ENCODE measurements around the gene INSL3.

The INSL3 gene

GRCh38 chr19:17829855-17830566, 8.7 kb upstream of the INSL3 start:
- H3K27ac ChIP-seq (ENCODE audit: low read depth, low read length): no peak overlapping the region
- H3K4me1 ChIP-seq (ENCODE audit: control insufficient read depth, insufficient read depth, low read length): no peaks in the 10 kb centered on the region
- peak overlapping the region; percentile 52 for H3K4me3 ChIP-seq (ENCODE audit: low read length)
- no peaks in the 10 kb centered on the region for H3K36me3 ChIP-seq (ENCODE audit: control insufficient read depth, insufficient read depth, low read length)
- H3K9ac ChIP-seq (ENCODE audit: low read length): no peak overlapping the region
- peaks cover 4% of the 10 kb centered on the region for H3K27me3 ChIP-seq (ENCODE audit: control insufficient read depth, insufficient read depth, low read length)

- no peak overlapping the region for H3K4me3 ChIP-seq (ENCODE audit: low read length)
- H3K36me3 ChIP-seq (ENCODE audit: control insufficient read depth, insufficient read depth, low read length): no peaks in the 10 kb centered on the region
- peaks cover 5% of the 10 kb centered on the region for H3K27me3 ChIP-seq (ENCODE audit: control insufficient read depth, insufficient read depth, low read length)
- H3K27ac ChIP-seq (ENCODE audit: low read depth, low read length): no peak overlapping the region
- no peaks in the 10 kb centered on the region for H3K4me1 ChIP-seq (ENCODE audit: control insufficient read depth, insufficient read depth, low read length)
- no peak overlapping the region for H3K9ac ChIP-seq (ENCODE audit: low read length)
Measured at GRCh38 chr19:17826508-17827056, 5.3 kb upstream of the INSL3 start.

- no peak overlapping the region for H3K27ac ChIP-seq (ENCODE audit: low read depth, low read length)
- peaks cover 5% of the 10 kb centered on the region for H3K27me3 ChIP-seq (ENCODE audit: control insufficient read depth, insufficient read depth, low read length)
- H3K4me1 ChIP-seq (ENCODE audit: control insufficient read depth, insufficient read depth, low read length): no peaks in the 10 kb centered on the region
- no peak overlapping the region for H3K4me3 ChIP-seq (ENCODE audit: low read length)
- no peak overlapping the region for H3K9ac ChIP-seq (ENCODE audit: low read length)
- no peaks in the 10 kb centered on the region for H3K36me3 ChIP-seq (ENCODE audit: control insufficient read depth, insufficient read depth, low read length)
Measured at GRCh38 chr19:17824339-17824738, 3.0 kb upstream of the INSL3 start.

GRCh38 chr19:17817668-17818363, 3.5 kb downstream of the INSL3 start:
- Histone ChIP-seq H3K4me3 (ENCODE audit: low read length) (no peak overlapping the region), H3K27ac (ENCODE audit: low read depth, low read length) (no peak overlapping the region), H3K36me3 (ENCODE audit: control insufficient read depth, insufficient read depth, low read length) (no peaks in the 10 kb centered on the region), H3K9ac (ENCODE audit: low read length) (no peak overlapping the region), H3K27me3 (ENCODE audit: control insufficient read depth, insufficient read depth, low read length) (peaks cover 3% of the 10 kb centered on the region), H3K4me1 (ENCODE audit: control insufficient read depth, insufficient read depth, low read length) (no peaks in the 10 kb centered on the region)

GRCh38 chr19:17812099-17812498, 9.2 kb downstream of the INSL3 start:
- Histone ChIP-seq H3K4me1 (ENCODE audit: control insufficient read depth, insufficient read depth, low read length) (no peaks in the 10 kb centered on the region), H3K27me3 (ENCODE audit: control insufficient read depth, insufficient read depth, low read length) (peaks cover 3% of the 10 kb centered on the region), H3K9ac (ENCODE audit: low read length) (no peak overlapping the region), H3K27ac (ENCODE audit: low read depth, low read length) (no peak overlapping the region), H3K36me3 (ENCODE audit: control insufficient read depth, insufficient read depth, low read length) (peaks cover 3% of the 10 kb centered on the region), H3K4me3 (ENCODE audit: low read length) (no peak overlapping the region)

- peaks cover 3% of the 10 kb centered on the region for H3K27me3 ChIP-seq (ENCODE audit: control insufficient read depth, insufficient read depth, low read length)
- no peaks in the 10 kb centered on the region for H3K4me1 ChIP-seq (ENCODE audit: control insufficient read depth, insufficient read depth, low read length)
- no peak overlapping the region for H3K27ac ChIP-seq (ENCODE audit: low read depth, low read length)
- no peak overlapping the region for H3K9ac ChIP-seq (ENCODE audit: low read length)
- H3K4me3 ChIP-seq (ENCODE audit: low read length): no peak overlapping the region
- peaks cover 3% of the 10 kb centered on the region for H3K36me3 ChIP-seq (ENCODE audit: control insufficient read depth, insufficient read depth, low read length)
Measured at GRCh38 chr19:17811681-17812080, 9.6 kb downstream of the INSL3 start.

- Histone ChIP-seq H3K36me3 (ENCODE audit: control insufficient read depth, insufficient read depth, low read length) (peaks cover 3% of the 10 kb centered on the region), H3K4me1 (ENCODE audit: control insufficient read depth, insufficient read depth, low read length) (no peaks in the 10 kb centered on the region), H3K9ac (ENCODE audit: low read length) (no peak overlapping the region), H3K27ac (ENCODE audit: low read depth, low read length) (no peak overlapping the region), H3K4me3 (ENCODE audit: low read length) (no peak overlapping the region), H3K27me3 (ENCODE audit: control insufficient read depth, insufficient read depth, low read length) (peaks cover 3% of the 10 kb centered on the region)
Measured at GRCh38 chr19:17811103-17811502, 10.2 kb downstream of the INSL3 start.

- Histone ChIP-seq H3K4me1 (ENCODE audit: control insufficient read depth, insufficient read depth, low read length) (no peaks in the 10 kb centered on the region), H3K4me3 (ENCODE audit: low read length) (no peak overlapping the region), H3K36me3 (ENCODE audit: control insufficient read depth, insufficient read depth, low read length) (peaks cover 3% of the 10 kb centered on the region), H3K27ac (ENCODE audit: low read depth, low read length) (no peak overlapping the region), H3K9ac (ENCODE audit: low read length) (no peak overlapping the region), H3K27me3 (ENCODE audit: control insufficient read depth, insufficient read depth, low read length) (no peaks in the 10 kb centered on the region)
Measured at GRCh38 chr19:17807731-17808316, 13.5 kb downstream of the INSL3 start.

GRCh38 chr19:17806945-17807344, 14.4 kb downstream of the INSL3 start:
- H3K9ac ChIP-seq (ENCODE audit: low read length): no peak overlapping the region
- H3K27me3 ChIP-seq (ENCODE audit: control insufficient read depth, insufficient read depth, low read length): no peaks in the 10 kb centered on the region
- H3K27ac ChIP-seq (ENCODE audit: low read depth, low read length): no peak overlapping the region
- H3K4me3 ChIP-seq (ENCODE audit: low read length): no peak overlapping the region
- H3K4me1 ChIP-seq (ENCODE audit: control insufficient read depth, insufficient read depth, low read length): no peaks in the 10 kb centered on the region
- H3K36me3 ChIP-seq (ENCODE audit: control insufficient read depth, insufficient read depth, low read length): no peaks in the 10 kb centered on the region

GRCh38 chr19:17805427-17805826, 15.9 kb downstream of the INSL3 start:
- Histone ChIP-seq H3K36me3 (ENCODE audit: control insufficient read depth, insufficient read depth, low read length) (no peaks in the 10 kb centered on the region), H3K4me3 (ENCODE audit: low read length) (no peak overlapping the region), H3K4me1 (ENCODE audit: control insufficient read depth, insufficient read depth, low read length) (no peaks in the 10 kb centered on the region), H3K9ac (ENCODE audit: low read length) (no peak overlapping the region), H3K27ac (ENCODE audit: low read depth, low read length) (no peak overlapping the region), H3K27me3 (ENCODE audit: control insufficient read depth, insufficient read depth, low read length) (no peaks in the 10 kb centered on the region)

GRCh38 chr19:17803264-17803896, 17.9 kb downstream of the INSL3 start:
- Histone ChIP-seq H3K27ac (ENCODE audit: low read depth, low read length) (no peak overlapping the region), H3K27me3 (ENCODE audit: control insufficient read depth, insufficient read depth, low read length) (no peaks in the 10 kb centered on the region)

GRCh38 chr19:17802137-17802858, 19.0 kb downstream of the INSL3 start:
- no peak overlapping the region for H3K4me3 ChIP-seq (ENCODE audit: low read length)
- no peak overlapping the region for H3K27ac ChIP-seq (ENCODE audit: low read depth, low read length)
- H3K36me3 ChIP-seq (ENCODE audit: control insufficient read depth, insufficient read depth, low read length): no peaks in the 10 kb centered on the region
- no peaks in the 10 kb centered on the region for H3K27me3 ChIP-seq (ENCODE audit: control insufficient read depth, insufficient read depth, low read length)
- no peaks in the 10 kb centered on the region for H3K4me1 ChIP-seq (ENCODE audit: control insufficient read depth, insufficient read depth, low read length)
- H3K9ac ChIP-seq (ENCODE audit: low read length): no peak overlapping the region

More at GRCh38 chr19:17803264-17803896, 17.9 kb downstream of the INSL3 start:
- Histone ChIP-seq H3K4me3 (ENCODE audit: low read length) (no peak overlapping the region), H3K36me3 (ENCODE audit: control insufficient read depth, insufficient read depth, low read length) (no peaks in the 10 kb centered on the region), H3K4me1 (ENCODE audit: control insufficient read depth, insufficient read depth, low read length) (no peaks in the 10 kb centered on the region), H3K9ac (ENCODE audit: low read length) (no peak overlapping the region)

All from rectal smooth muscle tissue (tissue), 1 donor.